Right renal pelvis (tissue), 4 donors: Measurements from ENCODE around the gene NELFB. TPM values are rescaled to one million over a fixed set of nuclear protein-coding genes. Genes with fewer than 3 reads are reported as not detected.

Experiments
- DNase-seq, 4 donors: peaks; one replicate each; pipeline ENCODE4 v3.0.0-alpha.2; 2013; ENCODE audit warnings: low read depth in 4 of 4, low spot score in 3 of 4, missing footprints in 1 of 4
- polyA plus RNA-seq, 4 donors: library from polyadenylated mRNA; unstranded; fragments of 120-200 nt; gene quantifications; one replicate each; pipeline ENCODE4 v1.2.1, GENCODE V29; 2013; ENCODE audit not compliant: insufficient read length in 4 of 4

NELFB gene
- polyA plus RNA-seq, 4 donors = 46.6 to 69.7 (median 51.2) TPM

- peak; percentile 91 to 95 (median 94) for DNase-seq
These were observed 31.8 kb upstream of the NELFB start for GRCh38 chr9:137223078-137223970.

GRCh38 chr9:137224830-137225694 lies 30.1 kb upstream of the NELFB start, which contains the start of gene CYSRT1:
Gene CYSRT1, plus strand, starts transcription at chr9:137225174. Its CDS starts 448 bp downstream, at chr9:137225622.
- no peak for DNase-seq

GRCh38 chr9:137225699-137226331 lies 29.3 kb upstream of the NELFB start:
- DNase-seq = no peak

GRCh38 chr9:137226338-137227053 lies 28.6 kb upstream of the NELFB start:
- no peak for DNase-seq

GRCh38 chr9:137227054-137227852 lies 27.9 kb upstream of the NELFB start, which contains the start of gene RNF224:
Gene RNF224, plus strand, starts transcription at chr9:137227502. Its CDS starts 834 bp downstream, at chr9:137228336.
- peak in 1 of 4 donors; percentile 49 for DNase-seq

GRCh38 chr9:137227853-137228505 lies 27.1 kb upstream of the NELFB start:
- no peak for DNase-seq

GRCh38 chr9:137228506-137228967 lies 26.6 kb upstream of the NELFB start:
- no peak for DNase-seq

GRCh38 chr9:137228968-137229896 lies 25.9 kb upstream of the NELFB start:
- DNase-seq = no peak

GRCh38 chr9:137229903-137230704 lies 25.0 kb upstream of the NELFB start:
- DNase-seq = no peak

GRCh38 chr9:137230705-137231371 lies 24.3 kb upstream of the NELFB start, which contains the start of gene SLC34A3:
Gene SLC34A3, plus strand, starts transcription at chr9:137230901. Its CDS starts 802 bp downstream, at chr9:137231703.
- no peak for DNase-seq

- DNase-seq = no peak
These were observed 23.6 kb upstream of the NELFB start for GRCh38 chr9:137231372-137232039.

GRCh38 chr9:137232101-137232500 lies 23.0 kb upstream of the NELFB start:
- no peak for DNase-seq

- no peak for DNase-seq
These were observed 22.6 kb upstream of the NELFB start for GRCh38 chr9:137232510-137232909.

- no peak for DNase-seq
These were observed 21.8 kb upstream of the NELFB start for GRCh38 chr9:137233143-137233980.
